ENCODE measurements around the gene CLEC2D.
"Not testable (repeated sequence)": the region's sequence is repeated elsewhere in the genome, so short reads cannot be mapped to it uniquely, and the experiment has no call there.

The CLEC2D gene

GRCh38 chr12:9669534-9669933 is at the start of gene CLEC2D:
Gene CLEC2D, plus strand, starts transcription at chr12:9669713. Its CDS starts 22 bp downstream, at chr12:9669735.
- no peak for DNase-seq (ENCODE audit: low spot score)

GRCh38 chr12:9625019-9625418 is 44.5 kb upstream of the CLEC2D start:
- no peak for DNase-seq (ENCODE audit: low spot score)

GRCh38 chr12:9626291-9626690 is 43.2 kb upstream of the CLEC2D start:
- no peak for DNase-seq (ENCODE audit: low spot score)

GRCh38 chr12:9626821-9627220 is 42.7 kb upstream of the CLEC2D start:
- DNase-seq (ENCODE audit: low spot score) = no peak

- no peak for DNase-seq (ENCODE audit: low spot score)
These were observed 36.7 kb upstream of the CLEC2D start for GRCh38 chr12:9632766-9633165.

- DNase-seq (ENCODE audit: low spot score) = no peak
These were observed 35.2 kb upstream of the CLEC2D start for GRCh38 chr12:9634177-9634803.

- DNase-seq (ENCODE audit: low spot score) = peak; percentile 42
These were observed 34.4 kb upstream of the CLEC2D start for GRCh38 chr12:9634969-9635754.

GRCh38 chr12:9636150-9636850 is 33.2 kb upstream of the CLEC2D start:
- no peak for DNase-seq (ENCODE audit: low spot score)

- no peak for DNase-seq (ENCODE audit: low spot score)
These were observed 32.7 kb upstream of the CLEC2D start for GRCh38 chr12:9636851-9637206.

GRCh38 chr12:9640024-9640423 is 29.5 kb upstream of the CLEC2D start:
- DNase-seq (ENCODE audit: low spot score) = no peak

- no peak for DNase-seq (ENCODE audit: low spot score)
These were observed 26.8 kb upstream of the CLEC2D start for GRCh38 chr12:9642606-9643265.

GRCh38 chr12:9643266-9643660 is 26.2 kb upstream of the CLEC2D start:
- no peak for DNase-seq (ENCODE audit: low spot score)

GRCh38 chr12:9644985-9645551 is 24.4 kb upstream of the CLEC2D start:
- not testable (repeated sequence) for DNase-seq (ENCODE audit: low spot score)

- no peak for DNase-seq (ENCODE audit: low spot score)
These were observed 22.4 kb upstream of the CLEC2D start for GRCh38 chr12:9646794-9647781.

- DNase-seq (ENCODE audit: low spot score) = peak; percentile 60
These were observed 21.4 kb upstream of the CLEC2D start for GRCh38 chr12:9647825-9648700.

GRCh38 chr12:9648701-9649531 is 20.6 kb upstream of the CLEC2D start:
- DNase-seq (ENCODE audit: low spot score) = no peak

- DNase-seq (ENCODE audit: low spot score) = no peak
These were observed 20.0 kb upstream of the CLEC2D start for GRCh38 chr12:9649532-9649940.

GRCh38 chr12:9650151-9650576 is 19.3 kb upstream of the CLEC2D start:
- DNase-seq (ENCODE audit: low spot score) = no peak

- no peak for DNase-seq (ENCODE audit: low spot score)
These were observed 18.2 kb upstream of the CLEC2D start for GRCh38 chr12:9651265-9651729.

Data from COLO829 (cell line).